HEK293 (cell line): ENCODE measurements around the gene ATP6AP2.
A peak's percentile ranks its signal among the peaks of the same experiment; 100 is the strongest.

Experiments
- FEZF1 ChIP-seq: fragments of 450-650 bp; formaldehyde crosslinking; IDR thresholded peaks from 2 replicates; pipeline ENCODE4 v1.5.1; 2016; ENCODE audit warnings: missing biosample characterization, missing genetic modification characterization
- GLIS2 ChIP-seq: fragments of 450-650 bp; formaldehyde crosslinking; IDR thresholded peaks from 2 replicates; pipeline ENCODE4 v1.5.1; 2016; ENCODE audit warnings: missing biosample characterization, missing genetic modification characterization
- OSR2 ChIP-seq: fragments of 450-650 bp; formaldehyde crosslinking; IDR thresholded peaks from 2 replicates; pipeline ENCODE4 v1.5.1; 2016; ENCODE audit warnings: missing biosample characterization, missing genetic modification characterization
- SALL2 ChIP-seq: fragments of 450-650 bp; formaldehyde crosslinking; IDR thresholded peaks from 2 replicates; pipeline ENCODE4 v1.5.0; 2017; ENCODE audit warnings: missing biosample characterization, mild to moderate bottlenecking, missing genetic modification characterization, borderline replicate concordance
- SCRT2 ChIP-seq: fragments of 450-650 bp; formaldehyde crosslinking; IDR thresholded peaks from 2 replicates; pipeline ENCODE4 v1.5.1; 2016; ENCODE audit warnings: missing biosample characterization, missing genetic modification characterization
- SP2 ChIP-seq: fragments of 450-650 bp; formaldehyde crosslinking; IDR thresholded peaks from 2 replicates; pipeline ENCODE4 v1.5.1; 2016; ENCODE audit warnings: missing biosample characterization, missing genetic modification characterization
- SP3 ChIP-seq: fragments of 450-650 bp; formaldehyde crosslinking; IDR thresholded peaks from 2 replicates; pipeline ENCODE4 v1.5.1; 2016; ENCODE audit warnings: missing biosample characterization, missing genetic modification characterization
- ZBTB20 ChIP-seq: fragments of 450-650 bp; formaldehyde crosslinking; IDR thresholded peaks from 2 replicates; pipeline ENCODE4 v1.5.1; 2016; ENCODE audit warnings: missing biosample characterization, missing genetic modification characterization
- ZNF146 ChIP-seq: fragments of 450-650 bp; formaldehyde crosslinking; IDR thresholded peaks from 2 replicates; pipeline ENCODE4 v1.5.1; 2016; ENCODE audit warnings: missing biosample characterization, missing genetic modification characterization
- ZNF202 ChIP-seq: fragments of 450-650 bp; formaldehyde crosslinking; IDR thresholded peaks from 2 replicates; pipeline ENCODE4 v1.5.1; 2016; ENCODE audit warnings: missing biosample characterization, missing genetic modification characterization, borderline replicate concordance
- ZNF335 ChIP-seq: fragments of 450-650 bp; formaldehyde crosslinking; conservative IDR thresholded peaks from 2 replicates; pipeline ENCODE4 v1.5.1; 2016; ENCODE audit warnings: missing biosample characterization, missing genetic modification characterization
- ZNF341 ChIP-seq: fragments of 450-650 bp; formaldehyde crosslinking; IDR thresholded peaks from 2 replicates; pipeline ENCODE4; 2016; ENCODE audit warnings: low read depth, missing biosample characterization, missing genetic modification characterization
- ZNF37A ChIP-seq: fragments of 450-650 bp; IDR thresholded peaks from 2 replicates; pipeline ENCODE4 v1.5.1; 2018; ENCODE audit warnings: missing biosample characterization, missing genetic modification characterization
- ZNF404 ChIP-seq: fragments of 450-650 bp; formaldehyde crosslinking; IDR thresholded peaks from 2 replicates; pipeline ENCODE4 v1.5.1; 2017; ENCODE audit warnings: missing biosample characterization, missing genetic modification characterization
- ZNF473 ChIP-seq: fragments of 450-650 bp; formaldehyde crosslinking; IDR thresholded peaks from 2 replicates; pipeline ENCODE4 v1.5.1; 2017; ENCODE audit warnings: missing biosample characterization, missing genetic modification characterization
- ZNF558 ChIP-seq: fragments of 450-650 bp; formaldehyde crosslinking; IDR thresholded peaks from 2 replicates; pipeline ENCODE4 v1.5.1; 2016; ENCODE audit warnings: missing biosample characterization, missing genetic modification characterization
- ZNF596 ChIP-seq: fragments of 450-650 bp; IDR thresholded peaks from 2 replicates; pipeline ENCODE4 v1.5.0; 2018; ENCODE audit warnings: missing biosample characterization, mild to moderate bottlenecking, missing genetic modification characterization, moderate library complexity
- ZNF629 ChIP-seq: fragments of 450-650 bp; formaldehyde crosslinking; IDR thresholded peaks from 2 replicates; pipeline ENCODE4 v1.5.1; 2017; ENCODE audit warnings: missing biosample characterization, missing genetic modification characterization
- ZNF677 ChIP-seq: fragments of 450-650 bp; IDR thresholded peaks from 2 replicates; pipeline ENCODE4 v1.5.0; 2018; ENCODE audit warnings: missing biosample characterization, mild to moderate bottlenecking, missing genetic modification characterization, moderate library complexity
- ZNF701 ChIP-seq: fragments of 450-650 bp; formaldehyde crosslinking; IDR thresholded peaks from 2 replicates; pipeline ENCODE4 v1.5.1; 2016; ENCODE audit warnings: missing biosample characterization, missing genetic modification characterization
- ZNF747 ChIP-seq: fragments of 450-650 bp; formaldehyde crosslinking; IDR thresholded peaks from 2 replicates; pipeline ENCODE4 v1.5.1; 2016; ENCODE audit warnings: missing biosample characterization, missing genetic modification characterization
- ZNF776 ChIP-seq: fragments of 450-650 bp; formaldehyde crosslinking; IDR thresholded peaks from 2 replicates; pipeline ENCODE4 v1.5.0; 2017; ENCODE audit warnings: missing biosample characterization, missing genetic modification characterization, borderline replicate concordance
- ZXDB ChIP-seq: fragments of 450-650 bp; formaldehyde crosslinking; IDR thresholded peaks from 2 replicates; pipeline ENCODE4 v1.5.1; 2016; ENCODE audit warnings: missing biosample characterization, missing genetic modification characterization
- TF ChIP-seq, protein P1 (sequence below): fragments of 450-650 bp; formaldehyde crosslinking; IDR thresholded peaks from 2 replicates; pipeline ENCODE4 v1.5.1; 2016; ENCODE audit warnings: missing biosample characterization, missing genetic modification characterization, borderline replicate concordance
- TF ChIP-seq, protein P2 (sequence below): fragments of 450-650 bp; formaldehyde crosslinking; IDR thresholded peaks from 2 replicates; pipeline ENCODE4 v1.5.1; 2016; ENCODE audit warnings: missing biosample characterization, missing genetic modification characterization
- TF ChIP-seq, protein P3 (sequence below): fragments of 450-650 bp; IDR thresholded peaks from 2 replicates; pipeline ENCODE4 v1.5.1; 2018; ENCODE audit warnings: missing biosample characterization, missing genetic modification characterization
- TF ChIP-seq, protein P4 (sequence below): fragments of 450-650 bp; formaldehyde crosslinking; IDR thresholded peaks from 2 replicates; pipeline ENCODE4 v1.5.1; 2016; ENCODE audit warnings: missing biosample characterization, missing genetic modification characterization

The ATP6AP2 gene

DNA sequence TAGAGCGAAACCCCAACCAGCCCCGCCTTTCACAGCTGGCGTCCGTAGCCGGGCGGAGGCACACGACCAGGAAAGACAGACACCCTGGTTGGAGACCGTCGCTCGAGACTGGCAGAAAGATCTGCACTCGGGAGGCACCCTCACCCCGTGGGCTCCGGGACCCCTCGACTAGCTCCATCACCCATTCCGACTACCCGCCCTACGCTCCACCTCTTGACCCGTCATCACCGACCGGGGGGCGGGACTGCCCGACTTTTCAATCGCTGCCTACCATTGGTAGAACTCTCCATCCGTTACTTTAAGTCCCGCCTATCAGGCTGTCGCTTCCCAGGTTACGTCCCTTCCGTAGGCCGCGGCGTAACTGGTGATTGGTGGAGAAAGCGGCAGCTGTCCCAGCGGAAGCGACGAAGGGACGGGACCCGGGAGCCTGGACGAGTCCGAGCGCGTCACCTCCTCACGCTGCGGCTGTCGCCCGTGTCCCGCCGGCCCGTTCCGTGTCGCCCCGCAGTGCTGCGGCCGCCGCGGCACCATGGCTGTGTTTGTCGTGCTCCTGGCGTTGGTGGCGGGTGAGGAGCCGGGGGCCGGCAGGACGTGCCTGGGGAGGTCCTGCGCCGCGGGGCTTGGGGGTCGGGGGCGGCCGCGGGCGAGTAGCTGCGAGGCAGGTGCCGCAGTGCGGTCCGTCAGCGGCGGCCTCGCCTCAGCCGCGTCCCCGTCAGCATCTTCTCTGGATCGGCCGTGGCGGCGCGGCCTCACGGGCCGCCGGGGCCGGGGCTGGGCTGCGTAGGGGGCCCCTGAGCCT lies at the start of gene ATP6AP2 (continued):
- TF ChIP-seq, protein P1, sequence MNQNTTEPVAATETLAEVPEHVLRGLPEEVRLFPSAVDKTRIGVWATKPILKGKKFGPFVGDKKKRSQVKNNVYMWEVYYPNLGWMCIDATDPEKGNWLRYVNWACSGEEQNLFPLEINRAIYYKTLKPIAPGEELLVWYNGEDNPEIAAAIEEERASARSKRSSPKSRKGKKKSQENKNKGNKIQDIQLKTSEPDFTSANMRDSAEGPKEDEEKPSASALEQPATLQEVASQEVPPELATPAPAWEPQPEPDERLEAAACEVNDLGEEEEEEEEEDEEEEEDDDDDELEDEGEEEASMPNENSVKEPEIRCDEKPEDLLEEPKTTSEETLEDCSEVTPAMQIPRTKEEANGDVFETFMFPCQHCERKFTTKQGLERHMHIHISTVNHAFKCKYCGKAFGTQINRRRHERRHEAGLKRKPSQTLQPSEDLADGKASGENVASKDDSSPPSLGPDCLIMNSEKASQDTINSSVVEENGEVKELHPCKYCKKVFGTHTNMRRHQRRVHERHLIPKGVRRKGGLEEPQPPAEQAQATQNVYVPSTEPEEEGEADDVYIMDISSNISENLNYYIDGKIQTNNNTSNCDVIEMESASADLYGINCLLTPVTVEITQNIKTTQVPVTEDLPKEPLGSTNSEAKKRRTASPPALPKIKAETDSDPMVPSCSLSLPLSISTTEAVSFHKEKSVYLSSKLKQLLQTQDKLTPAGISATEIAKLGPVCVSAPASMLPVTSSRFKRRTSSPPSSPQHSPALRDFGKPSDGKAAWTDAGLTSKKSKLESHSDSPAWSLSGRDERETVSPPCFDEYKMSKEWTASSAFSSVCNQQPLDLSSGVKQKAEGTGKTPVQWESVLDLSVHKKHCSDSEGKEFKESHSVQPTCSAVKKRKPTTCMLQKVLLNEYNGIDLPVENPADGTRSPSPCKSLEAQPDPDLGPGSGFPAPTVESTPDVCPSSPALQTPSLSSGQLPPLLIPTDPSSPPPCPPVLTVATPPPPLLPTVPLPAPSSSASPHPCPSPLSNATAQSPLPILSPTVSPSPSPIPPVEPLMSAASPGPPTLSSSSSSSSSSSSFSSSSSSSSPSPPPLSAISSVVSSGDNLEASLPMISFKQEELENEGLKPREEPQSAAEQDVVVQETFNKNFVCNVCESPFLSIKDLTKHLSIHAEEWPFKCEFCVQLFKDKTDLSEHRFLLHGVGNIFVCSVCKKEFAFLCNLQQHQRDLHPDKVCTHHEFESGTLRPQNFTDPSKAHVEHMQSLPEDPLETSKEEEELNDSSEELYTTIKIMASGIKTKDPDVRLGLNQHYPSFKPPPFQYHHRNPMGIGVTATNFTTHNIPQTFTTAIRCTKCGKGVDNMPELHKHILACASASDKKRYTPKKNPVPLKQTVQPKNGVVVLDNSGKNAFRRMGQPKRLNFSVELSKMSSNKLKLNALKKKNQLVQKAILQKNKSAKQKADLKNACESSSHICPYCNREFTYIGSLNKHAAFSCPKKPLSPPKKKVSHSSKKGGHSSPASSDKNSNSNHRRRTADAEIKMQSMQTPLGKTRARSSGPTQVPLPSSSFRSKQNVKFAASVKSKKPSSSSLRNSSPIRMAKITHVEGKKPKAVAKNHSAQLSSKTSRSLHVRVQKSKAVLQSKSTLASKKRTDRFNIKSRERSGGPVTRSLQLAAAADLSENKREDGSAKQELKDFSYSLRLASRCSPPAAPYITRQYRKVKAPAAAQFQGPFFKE (tag by site-specific recombination), result no peak
- TF ChIP-seq ZNF146 (no peak), ZXDB (peak; percentile 53; the same call in 1 of the 2 replicates), ZNF404 (tag by site-specific recombination) (no peak), ZNF202 (no peak), OSR2 (tag by site-specific recombination) (no peak), ZNF596 (tag by site-specific recombination) (0 out of 2 replicates have a peak, but pooled peaks have one; percentile 18), ZNF776 (no peak), SCRT2 (tag by site-specific recombination) (peak; percentile 80; the same call in 1 of the 2 replicates), ZNF341 (tag by site-specific recombination) (peak; percentile 88), ZNF629 (tag by site-specific recombination) (peak; percentile 76), ZNF701 (tag by site-specific recombination) (no peak), SP2 (tag by site-specific recombination) (peak; percentile 99), SALL2 (tag by site-specific recombination) (no peak), ZNF558 (no peak), ZNF473 (tag by site-specific recombination) (no peak), SP3 (peak; percentile 95), ZNF677 (tag by site-specific recombination) (no peak), ZNF37A (tag by site-specific recombination) (no peak), GLIS2 (tag by site-specific recombination) (peak; percentile 56; the same call in 1 of the 2 replicates), ZNF747 (tag by site-specific recombination) (no peak), FEZF1 (tag by site-specific recombination) (no peak), ZNF335 (tag by site-specific recombination) (peak; percentile 75), ZBTB20 (tag by site-specific recombination) (peak; percentile 98)
- TF ChIP-seq, protein P2, sequence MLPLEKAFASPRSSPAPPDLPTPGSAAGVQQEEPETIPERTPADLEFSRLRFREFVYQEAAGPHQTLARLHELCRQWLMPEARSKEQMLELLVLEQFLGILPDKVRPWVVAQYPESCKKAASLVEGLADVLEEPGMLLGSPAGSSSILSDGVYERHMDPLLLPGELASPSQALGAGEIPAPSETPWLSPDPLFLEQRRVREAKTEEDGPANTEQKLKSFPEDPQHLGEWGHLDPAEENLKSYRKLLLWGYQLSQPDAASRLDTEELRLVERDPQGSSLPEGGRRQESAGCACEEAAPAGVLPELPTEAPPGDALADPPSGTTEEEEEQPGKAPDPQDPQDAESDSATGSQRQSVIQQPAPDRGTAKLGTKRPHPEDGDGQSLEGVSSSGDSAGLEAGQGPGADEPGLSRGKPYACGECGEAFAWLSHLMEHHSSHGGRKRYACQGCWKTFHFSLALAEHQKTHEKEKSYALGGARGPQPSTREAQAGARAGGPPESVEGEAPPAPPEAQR (tag by site-specific recombination), result no peak
- TF ChIP-seq, protein P3, sequence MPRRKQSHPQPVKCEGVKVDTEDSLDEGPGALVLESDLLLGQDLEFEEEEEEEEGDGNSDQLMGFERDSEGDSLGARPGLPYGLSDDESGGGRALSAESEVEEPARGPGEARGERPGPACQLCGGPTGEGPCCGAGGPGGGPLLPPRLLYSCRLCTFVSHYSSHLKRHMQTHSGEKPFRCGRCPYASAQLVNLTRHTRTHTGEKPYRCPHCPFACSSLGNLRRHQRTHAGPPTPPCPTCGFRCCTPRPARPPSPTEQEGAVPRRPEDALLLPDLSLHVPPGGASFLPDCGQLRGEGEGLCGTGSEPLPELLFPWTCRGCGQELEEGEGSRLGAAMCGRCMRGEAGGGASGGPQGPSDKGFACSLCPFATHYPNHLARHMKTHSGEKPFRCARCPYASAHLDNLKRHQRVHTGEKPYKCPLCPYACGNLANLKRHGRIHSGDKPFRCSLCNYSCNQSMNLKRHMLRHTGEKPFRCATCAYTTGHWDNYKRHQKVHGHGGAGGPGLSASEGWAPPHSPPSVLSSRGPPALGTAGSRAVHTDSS (tag by site-specific recombination), result no peak
- TF ChIP-seq, protein P4, sequence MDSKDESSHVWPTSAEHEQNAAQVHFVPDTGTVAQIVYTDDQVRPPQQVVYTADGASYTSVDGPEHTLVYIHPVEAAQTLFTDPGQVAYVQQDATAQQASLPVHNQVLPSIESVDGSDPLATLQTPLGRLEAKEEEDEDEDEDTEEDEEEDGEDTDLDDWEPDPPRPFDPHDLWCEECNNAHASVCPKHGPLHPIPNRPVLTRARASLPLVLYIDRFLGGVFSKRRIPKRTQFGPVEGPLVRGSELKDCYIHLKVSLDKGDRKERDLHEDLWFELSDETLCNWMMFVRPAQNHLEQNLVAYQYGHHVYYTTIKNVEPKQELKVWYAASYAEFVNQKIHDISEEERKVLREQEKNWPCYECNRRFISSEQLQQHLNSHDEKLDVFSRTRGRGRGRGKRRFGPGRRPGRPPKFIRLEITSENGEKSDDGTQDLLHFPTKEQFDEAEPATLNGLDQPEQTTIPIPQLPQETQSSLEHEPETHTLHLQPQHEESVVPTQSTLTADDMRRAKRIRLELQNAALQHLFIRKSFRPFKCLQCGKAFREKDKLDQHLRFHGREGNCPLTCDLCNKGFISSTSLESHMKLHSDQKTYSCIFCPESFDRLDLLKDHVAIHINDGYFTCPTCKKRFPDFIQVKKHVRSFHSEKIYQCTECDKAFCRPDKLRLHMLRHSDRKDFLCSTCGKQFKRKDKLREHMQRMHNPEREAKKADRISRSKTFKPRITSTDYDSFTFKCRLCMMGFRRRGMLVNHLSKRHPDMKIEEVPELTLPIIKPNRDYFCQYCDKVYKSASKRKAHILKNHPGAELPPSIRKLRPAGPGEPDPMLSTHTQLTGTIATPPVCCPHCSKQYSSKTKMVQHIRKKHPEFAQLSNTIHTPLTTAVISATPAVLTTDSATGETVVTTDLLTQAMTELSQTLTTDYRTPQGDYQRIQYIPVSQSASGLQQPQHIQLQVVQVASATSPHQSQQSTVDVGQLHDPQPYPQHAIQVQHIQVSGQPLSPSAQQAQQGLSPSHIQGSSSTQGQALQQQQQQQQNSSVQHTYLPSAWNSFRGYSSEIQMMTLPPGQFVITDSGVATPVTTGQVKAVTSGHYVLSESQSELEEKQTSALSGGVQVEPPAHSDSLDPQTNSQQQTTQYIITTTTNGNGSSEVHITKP, result peak; percentile 64
